ENCODE data around the gene JSRP1. TPM values are rescaled to one million over a fixed set of nuclear protein-coding genes. Genes with fewer than 3 reads are reported as not detected.

Gene JSRP1
- total RNA-seq, 1 donor from 2014 or later, result 79.3 TPM

DNA sequence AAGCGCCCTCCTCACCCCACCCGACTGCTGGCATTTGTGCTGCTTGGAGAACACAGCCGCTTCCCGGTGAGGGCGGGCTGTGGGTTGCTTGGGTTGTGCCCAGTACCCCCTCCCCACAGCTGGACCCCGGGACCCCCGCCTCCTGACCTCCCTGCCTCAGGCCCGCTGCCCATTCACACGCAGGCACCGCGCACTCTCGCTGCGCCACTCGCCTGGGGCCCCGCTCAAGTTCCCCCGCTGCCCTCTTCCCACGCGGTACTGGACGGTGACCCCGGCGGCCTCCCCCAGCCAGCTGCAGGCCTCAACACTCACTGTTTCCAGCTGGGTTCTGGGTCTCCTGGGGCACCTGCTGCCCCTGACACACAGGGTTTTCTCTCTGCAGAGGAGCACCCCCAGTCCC lies 36.5 kb downstream of the JSRP1 start:
- Histone ChIP-seq H3K27ac (ENCODE audit: low read depth, low read length) (no peak overlapping the region), H3K9me3 (ENCODE audit: control insufficient read depth in 3 of 3, low read length in 3 of 3) (no peaks in the 10 kb centered on the region), H3K27me3 (ENCODE audit: control insufficient read depth in 3 of 3, insufficient read depth in 3 of 3, low read length in 3 of 3) (no peaks in the 10 kb centered on the region), H3K4me3 (ENCODE audit: low read length in 3 of 3) (no peak overlapping the region), H3K4me1 (ENCODE audit: control insufficient read depth in 3 of 3, insufficient read depth in 3 of 3, low read length in 3 of 3) (no peaks in the 10 kb centered on the region), H3K36me3 (ENCODE audit: control insufficient read depth in 3 of 3, insufficient read depth in 3 of 3, low read length in 3 of 3) (peaks cover 46 to 62% (median 55%) of the 10 kb centered on the region in 3 donors), H3K9ac (ENCODE audit: low read depth in 1 of 3, low read length in 3 of 3) (no peak overlapping the region)

- no peaks in the 10 kb centered on the region for H3K27me3 ChIP-seq (ENCODE audit: control insufficient read depth in 3 of 3, insufficient read depth in 3 of 3, low read length in 3 of 3)
- no peaks in the 10 kb centered on the region for H3K9me3 ChIP-seq (ENCODE audit: control insufficient read depth in 3 of 3, low read length in 3 of 3)
- peaks cover 54 to 70% (median 66%) of the 10 kb centered on the region in 3 donors for H3K36me3 ChIP-seq (ENCODE audit: control insufficient read depth in 3 of 3, insufficient read depth in 3 of 3, low read length in 3 of 3)
- no peak overlapping the region for H3K27ac ChIP-seq (ENCODE audit: low read depth, low read length)
- H3K9ac ChIP-seq (ENCODE audit: low read depth in 1 of 3, low read length in 3 of 3), result no peak overlapping the region
- no peak overlapping the region for H3K4me3 ChIP-seq (ENCODE audit: low read length in 3 of 3)
- H3K4me1 ChIP-seq (ENCODE audit: control insufficient read depth in 3 of 3, insufficient read depth in 3 of 3, low read length in 3 of 3), result no peaks in the 10 kb centered on the region
These were observed 38.6 kb downstream of the JSRP1 start for GRCh38 chr19:2217591-2217990.

- Histone ChIP-seq H3K27me3 (ENCODE audit: control insufficient read depth in 3 of 3, insufficient read depth in 3 of 3, low read length in 3 of 3) (no peaks in the 10 kb centered on the region), H3K9ac (ENCODE audit: low read depth in 1 of 3, low read length in 3 of 3) (no peak overlapping the region), H3K4me1 (ENCODE audit: control insufficient read depth in 3 of 3, insufficient read depth in 3 of 3, low read length in 3 of 3) (no peaks in the 10 kb centered on the region), H3K27ac (ENCODE audit: low read depth, low read length) (no peak overlapping the region), H3K4me3 (ENCODE audit: low read length in 3 of 3) (no peak overlapping the region), H3K9me3 (ENCODE audit: control insufficient read depth in 3 of 3, low read length in 3 of 3) (no peaks in the 10 kb centered on the region), H3K36me3 (ENCODE audit: control insufficient read depth in 3 of 3, insufficient read depth in 3 of 3, low read length in 3 of 3) (peaks cover 55 to 71% (median 69%) of the 10 kb centered on the region in 3 donors)
These were observed 39.6 kb downstream of the JSRP1 start for GRCh38 chr19:2216361-2217225.

DNA sequence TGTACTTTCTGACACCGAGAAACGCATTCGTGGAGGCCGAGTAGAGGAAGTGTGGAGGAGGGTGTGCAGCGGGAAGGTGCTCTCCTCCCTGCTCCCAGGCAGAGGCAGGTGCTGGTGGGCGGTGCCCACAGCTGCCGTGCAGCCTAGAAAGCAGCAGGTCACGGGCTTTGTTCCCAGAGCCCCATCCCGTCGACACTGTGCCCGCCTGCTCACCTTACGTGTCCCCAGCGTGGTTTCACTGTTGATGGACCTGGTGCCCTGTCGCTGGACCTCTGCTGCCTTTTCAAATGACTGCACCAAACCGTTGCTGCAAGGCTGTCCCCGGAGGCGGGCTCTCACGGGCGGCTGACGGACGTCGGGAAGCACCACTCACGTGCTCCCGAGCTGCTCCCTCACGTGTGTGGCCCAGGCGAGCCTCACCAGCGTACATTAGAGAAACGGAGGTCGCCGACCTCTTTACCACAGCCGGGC lies 40.9 kb downstream of the JSRP1 start:
- Histone ChIP-seq H3K4me1 (ENCODE audit: control insufficient read depth in 3 of 3, insufficient read depth in 3 of 3, low read length in 3 of 3) (no peaks in the 10 kb centered on the region), H3K27ac (ENCODE audit: low read depth, low read length) (no peak overlapping the region), H3K4me3 (ENCODE audit: low read length in 3 of 3) (no peak overlapping the region), H3K36me3 (ENCODE audit: control insufficient read depth in 3 of 3, insufficient read depth in 3 of 3, low read length in 3 of 3) (peaks cover 59 to 74% (median 74%) of the 10 kb centered on the region in 3 donors), H3K9ac (ENCODE audit: low read depth in 1 of 3, low read length in 3 of 3) (no peak overlapping the region), H3K27me3 (ENCODE audit: control insufficient read depth in 3 of 3, insufficient read depth in 3 of 3, low read length in 3 of 3) (no peaks in the 10 kb centered on the region), H3K9me3 (ENCODE audit: control insufficient read depth in 3 of 3, low read length in 3 of 3) (no peaks in the 10 kb centered on the region)

DNA sequence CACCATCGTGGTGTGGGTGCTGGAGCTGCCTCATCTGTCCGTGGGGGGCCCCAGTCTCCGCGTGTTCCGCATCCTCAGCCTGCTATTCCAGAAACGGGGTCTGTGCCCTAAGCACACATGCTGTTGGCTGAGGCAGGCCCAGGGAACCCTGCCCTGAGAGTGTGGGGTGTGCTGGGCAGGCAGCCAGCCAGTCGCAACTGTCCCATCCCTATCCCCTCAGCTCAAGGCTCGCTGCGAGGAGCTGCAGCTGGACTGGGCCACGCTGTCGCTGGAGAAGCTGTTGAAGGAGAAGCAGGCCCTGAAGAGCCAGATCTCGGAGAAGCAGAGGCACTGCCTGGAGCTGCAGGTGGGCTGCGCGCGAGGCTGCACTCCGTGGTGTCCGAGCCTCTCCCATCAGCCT lies 42.0 kb downstream of the JSRP1 start:
- peaks cover 53 to 75% (median 69%) of the 10 kb centered on the region in 3 donors for H3K36me3 ChIP-seq (ENCODE audit: control insufficient read depth in 3 of 3, insufficient read depth in 3 of 3, low read length in 3 of 3)
- H3K9me3 ChIP-seq (ENCODE audit: control insufficient read depth in 3 of 3, low read length in 3 of 3), result no peaks in the 10 kb centered on the region
- H3K27ac ChIP-seq (ENCODE audit: low read depth, low read length), result no peak overlapping the region
- H3K9ac ChIP-seq (ENCODE audit: low read depth in 1 of 3, low read length in 3 of 3), result peak overlapping the region in 2 of 3 donors; percentile 23 to 33
- H3K27me3 ChIP-seq (ENCODE audit: control insufficient read depth in 3 of 3, insufficient read depth in 3 of 3, low read length in 3 of 3), result no peaks in the 10 kb centered on the region
- no peak overlapping the region for H3K4me3 ChIP-seq (ENCODE audit: low read length in 3 of 3)
- H3K4me1 ChIP-seq (ENCODE audit: control insufficient read depth in 3 of 3, insufficient read depth in 3 of 3, low read length in 3 of 3), result no peaks in the 10 kb centered on the region

- H3K4me1 ChIP-seq (ENCODE audit: control insufficient read depth in 3 of 3, insufficient read depth in 3 of 3, low read length in 3 of 3), result peaks cover 0 to 2% (median 0%) of the 10 kb centered on the region in 3 donors
- no peaks in the 10 kb centered on the region for H3K9me3 ChIP-seq (ENCODE audit: control insufficient read depth in 3 of 3, low read length in 3 of 3)
- no peak overlapping the region for H3K4me3 ChIP-seq (ENCODE audit: low read length in 3 of 3)
- peaks cover 53 to 75% (median 66%) of the 10 kb centered on the region in 3 donors for H3K36me3 ChIP-seq (ENCODE audit: control insufficient read depth in 3 of 3, insufficient read depth in 3 of 3, low read length in 3 of 3)
- no peaks in the 10 kb centered on the region for H3K27me3 ChIP-seq (ENCODE audit: control insufficient read depth in 3 of 3, insufficient read depth in 3 of 3, low read length in 3 of 3)
- no peak overlapping the region for H3K27ac ChIP-seq (ENCODE audit: low read depth, low read length)
- peak overlapping the region in 1 of 3 donors; percentile 23 for H3K9ac ChIP-seq (ENCODE audit: low read depth in 1 of 3, low read length in 3 of 3)
These were observed 42.4 kb downstream of the JSRP1 start for GRCh38 chr19:2213799-2214198.

DNA sequence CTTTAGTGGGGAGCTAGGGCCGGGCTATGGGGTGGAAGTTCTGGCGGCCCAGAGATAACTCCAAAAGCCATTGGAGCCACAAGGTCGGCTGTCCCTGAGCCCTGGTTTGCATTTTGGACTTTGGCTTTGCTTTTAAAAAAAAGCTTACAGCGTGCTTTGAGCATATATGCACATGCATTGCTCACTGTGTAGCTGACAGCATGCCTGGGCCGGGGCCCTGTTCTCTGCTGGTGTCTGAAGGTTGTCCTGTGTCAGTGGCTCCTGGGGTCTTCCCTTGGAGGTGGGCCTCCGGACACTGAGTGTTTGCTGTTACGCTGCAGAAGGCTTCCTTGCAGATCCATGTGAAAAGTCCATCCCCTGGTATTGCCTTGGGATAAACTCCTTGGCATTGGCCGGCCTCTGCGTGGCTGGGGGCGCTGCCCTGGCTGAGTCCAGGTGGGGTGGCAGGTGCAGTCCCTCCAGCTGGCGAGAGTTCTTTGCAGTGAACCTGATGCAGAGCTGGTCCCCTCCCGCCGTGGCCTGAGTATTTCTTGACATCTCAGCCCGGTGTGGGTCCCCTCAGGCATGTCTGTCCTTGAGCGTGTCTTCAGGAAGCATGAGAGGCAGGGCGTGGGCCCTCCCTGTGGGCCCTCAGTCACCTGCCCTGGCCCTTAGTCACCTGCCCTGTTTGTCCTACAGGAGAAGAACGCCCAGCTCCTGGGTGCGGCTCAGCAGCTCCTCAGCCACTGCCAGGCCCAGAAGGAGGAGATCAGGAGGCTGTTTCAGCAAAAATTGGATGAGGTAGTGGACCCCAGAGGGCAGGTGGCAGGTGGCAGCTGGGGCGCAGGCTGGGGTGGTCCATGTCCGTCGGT lies 43.1 kb downstream of the JSRP1 start:
- Histone ChIP-seq H3K4me1 (ENCODE audit: control insufficient read depth in 3 of 3, insufficient read depth in 3 of 3, low read length in 3 of 3) (peaks cover 0 to 8% (median 4%) of the 10 kb centered on the region in 3 donors), H3K36me3 (ENCODE audit: control insufficient read depth in 3 of 3, insufficient read depth in 3 of 3, low read length in 3 of 3) (peaks cover 52 to 78% (median 66%) of the 10 kb centered on the region in 3 donors), H3K9ac (ENCODE audit: low read depth in 1 of 3, low read length in 3 of 3) (no peak overlapping the region), H3K27me3 (ENCODE audit: control insufficient read depth in 3 of 3, insufficient read depth in 3 of 3, low read length in 3 of 3) (no peaks in the 10 kb centered on the region), H3K27ac (ENCODE audit: low read depth, low read length) (no peak overlapping the region), H3K9me3 (ENCODE audit: control insufficient read depth in 3 of 3, low read length in 3 of 3) (no peaks in the 10 kb centered on the region), H3K4me3 (ENCODE audit: low read length in 3 of 3) (no peak overlapping the region)

DNA sequence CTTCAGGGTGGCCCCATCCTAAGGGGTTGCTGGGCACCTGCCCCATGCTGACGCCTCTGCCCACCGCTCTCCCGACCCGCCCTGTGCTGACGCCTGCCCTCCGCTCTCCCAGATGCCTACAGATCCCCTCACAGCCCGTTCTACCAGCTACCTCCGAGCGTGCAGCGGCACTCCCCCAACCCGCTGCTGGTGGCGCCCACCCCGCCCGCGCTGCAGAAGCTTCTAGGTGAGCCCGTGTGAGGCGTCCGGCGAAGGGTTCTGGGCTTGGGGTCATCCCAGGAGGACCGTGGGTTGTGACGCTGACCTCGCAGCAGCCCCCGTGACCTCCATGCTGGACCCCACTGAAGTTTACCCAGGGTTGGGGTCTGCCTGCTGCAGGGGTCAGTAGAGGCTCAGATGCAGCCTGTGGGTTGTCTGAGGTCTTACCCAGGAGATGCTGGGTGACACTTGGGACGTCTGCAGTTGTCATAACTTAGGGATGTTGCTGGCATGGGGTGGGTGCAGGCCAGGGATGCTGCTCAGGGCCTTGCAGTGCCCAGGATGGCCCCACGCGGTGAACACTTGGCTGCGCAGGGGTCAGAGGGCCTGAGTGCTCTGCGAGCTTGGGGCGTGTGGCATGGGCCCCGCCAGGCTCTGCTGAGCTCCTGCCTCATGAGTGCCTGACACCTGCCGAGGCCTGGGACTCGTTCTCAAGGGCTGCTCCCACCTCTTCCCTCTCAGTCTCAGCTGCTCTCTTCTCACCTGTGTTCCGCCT lies 45.1 kb downstream of the JSRP1 start:
- H3K4me1 ChIP-seq (ENCODE audit: control insufficient read depth in 3 of 3, insufficient read depth in 3 of 3, low read length in 3 of 3), result peaks cover 0 to 14% (median 8%) of the 10 kb centered on the region in 3 donors
- H3K9me3 ChIP-seq (ENCODE audit: control insufficient read depth in 3 of 3, low read length in 3 of 3), result no peaks in the 10 kb centered on the region
- no peak overlapping the region for H3K27ac ChIP-seq (ENCODE audit: low read depth, low read length)
- no peak overlapping the region for H3K4me3 ChIP-seq (ENCODE audit: low read length in 3 of 3)
- no peak overlapping the region for H3K9ac ChIP-seq (ENCODE audit: low read depth in 1 of 3, low read length in 3 of 3)
- no peaks in the 10 kb centered on the region for H3K27me3 ChIP-seq (ENCODE audit: control insufficient read depth in 3 of 3, insufficient read depth in 3 of 3, low read length in 3 of 3)
- H3K36me3 ChIP-seq (ENCODE audit: control insufficient read depth in 3 of 3, insufficient read depth in 3 of 3, low read length in 3 of 3), result peaks cover 45 to 72% (median 62%) of the 10 kb centered on the region in 3 donors

- H3K27me3 ChIP-seq (ENCODE audit: control insufficient read depth in 3 of 3, insufficient read depth in 3 of 3, low read length in 3 of 3), result no peaks in the 10 kb centered on the region
- peaks cover 42 to 68% (median 57%) of the 10 kb centered on the region in 3 donors for H3K36me3 ChIP-seq (ENCODE audit: control insufficient read depth in 3 of 3, insufficient read depth in 3 of 3, low read length in 3 of 3)
- no peak overlapping the region for H3K27ac ChIP-seq (ENCODE audit: low read depth, low read length)
- H3K4me1 ChIP-seq (ENCODE audit: control insufficient read depth in 3 of 3, insufficient read depth in 3 of 3, low read length in 3 of 3), result peaks cover 0 to 14% (median 8%) of the 10 kb centered on the region in 3 donors
- H3K9me3 ChIP-seq (ENCODE audit: control insufficient read depth in 3 of 3, low read length in 3 of 3), result no peaks in the 10 kb centered on the region
- no peak overlapping the region for H3K9ac ChIP-seq (ENCODE audit: low read depth in 1 of 3, low read length in 3 of 3)
- H3K4me3 ChIP-seq (ENCODE audit: low read length in 3 of 3), result no peak overlapping the region
These were observed 46.0 kb downstream of the JSRP1 start for GRCh38 chr19:2210206-2210605.
